Tibial artery (tissue), 4 donors: Measurements from ENCODE around the gene SLC6A9.

Experiments used
- DNase-seq, 2 donors: peaks; one replicate each; pipeline ENCODE4 v3.0.0-alpha.2; 2019
- H3K27ac ChIP-seq, 2 donors: fragments of 200-600 bp; sonication (generic) in 1 of 2; 1 replicate in 1 of 2; 2 replicates in 1 of 2; pipeline ENCODE4 v1.5.1; 2018 to 2019; ENCODE audit warnings: mild to moderate bottlenecking in 1 of 2
- H3K27me3 ChIP-seq, 2 donors: fragments of 200-600 bp; sonication (generic) in 1 of 2; one replicate each; pipeline versions ENCODE4 v1.5.1 to v1.6.0; 2016 to 2019
- H3K36me3 ChIP-seq, 3 donors: fragments of 200-600 bp; sonication (generic) in 2 of 3; one replicate each; pipeline ENCODE4 v1.5.1; 2016 to 2019; ENCODE audit warnings: mild to moderate bottlenecking in 2 of 3
- H3K4me1 ChIP-seq, 4 donors: fragments of 200-600 bp; sonication (generic) in 2 of 4; 1 replicate in 3 of 4; 2 replicates in 1 of 4; pipeline ENCODE4 v1.5.1; 2016 to 2019
- H3K4me3 ChIP-seq, 2 donors: fragments of 200-600 bp; sonication (generic) in 1 of 2; 1 replicate in 1 of 2; 2 replicates in 1 of 2; pipeline ENCODE4 v1.5.1; 2018 to 2019; ENCODE audit warnings: mild to moderate bottlenecking in 2 of 2
- H3K9me3 ChIP-seq, 3 donors: fragments of 200-600 bp; sonication (generic) in 1 of 3; one replicate each; pipeline ENCODE4 v1.5.1; 2016 to 2019
- CTCF ChIP-seq, 2 experiments: fragments of 200-600 bp in 1 of 2; fragments of 450-650 bp in 1 of 2; IDR thresholded peaks; one replicate each; pipeline ENCODE4 v1.5.1; 2017 to 2019; ENCODE audit warnings: antibody characterized with exemption in 2 of 2, mild to moderate bottlenecking in 1 of 2, moderate library complexity in 1 of 2
- intact Hi-C: fragments of 100-400 bp; cut with DNase I; formaldehyde crosslinking; loops from one replicate; pipeline ENCODE4 v1.15.0; 2023; ENCODE audit warnings: low total_unique reads

SLC6A9 gene

GRCh38 chr1:44032170-44032790, 1.0 kb upstream of the SLC6A9 start:
- H3K4me3 ChIP-seq: no peak overlapping the region

GRCh38 chr1:44030605-44031251, 534 bp downstream of the SLC6A9 start:
- peak in 1 of 2 donors; percentile 70 for DNase-seq
- H3K4me3 ChIP-seq: peak overlapping the region; percentile 73 to 81
- H3K27me3 ChIP-seq: no peaks in the 10 kb centered on the region
- H3K9me3 ChIP-seq: no peaks in the 10 kb centered on the region
- H3K36me3 ChIP-seq: no peaks in the 10 kb centered on the region
- intact Hi-C loops: loop anchor here (10.0 kb wide), 1 partner anchor 86 kb away; the partner anchor contains the start of gene IPO13
- peak overlapping the region; percentile 91 to 95 for H3K27ac ChIP-seq
- peaks cover 0 to 37% (median 20%) of the 10 kb centered on the region in 4 donors for H3K4me1 ChIP-seq
- TF ChIP-seq CTCF (IDR thresholded peaks at IDR 0.05): peak in 1 of 2 experiments; percentile 10

More at GRCh38 chr1:44032170-44032790, 1.0 kb upstream of the SLC6A9 start:
- intact Hi-C loops: loop anchor here (10.0 kb wide), 1 partner anchor 87 kb away; the partner anchor contains the start of gene IPO13
- H3K9me3 ChIP-seq: no peaks in the 10 kb centered on the region
- peak in 1 of 2 donors; percentile 42 for DNase-seq
- TF ChIP-seq CTCF (IDR thresholded peaks at IDR 0.05): no peak
- no peaks in the 10 kb centered on the region for H3K36me3 ChIP-seq
- H3K4me1 ChIP-seq: peaks cover 9 to 53% (median 34%) of the 10 kb centered on the region in 4 donors
- peak overlapping the region; percentile 91 to 95 for H3K27ac ChIP-seq
- H3K27me3 ChIP-seq: no peaks in the 10 kb centered on the region

- peak overlapping the region; percentile 73 to 81 for H3K4me3 ChIP-seq
- intact Hi-C loops: loop anchor here (10.0 kb wide), 1 partner anchor 85 kb away; the partner anchor contains the start of gene IPO13
- peak; percentile 91 to 92 for DNase-seq
- peak in 1 of 2 experiments; percentile 3 for TF ChIP-seq CTCF (IDR thresholded peaks at IDR 0.05)
- no peaks in the 10 kb centered on the region for H3K27me3 ChIP-seq
- no peaks in the 10 kb centered on the region for H3K36me3 ChIP-seq
- H3K9me3 ChIP-seq: no peaks in the 10 kb centered on the region
- H3K4me1 ChIP-seq: peaks cover 0 to 30% (median 14%) of the 10 kb centered on the region in 4 donors
- H3K27ac ChIP-seq: peak overlapping the region; percentile 91 to 95
These were observed 1.2 kb downstream of the SLC6A9 start for GRCh38 chr1:44029911-44030604.

- intact Hi-C loops: no loop called here
- DNase-seq: no peak
- H3K36me3 ChIP-seq: no peaks in the 10 kb centered on the region
- H3K9me3 ChIP-seq: no peaks in the 10 kb centered on the region
- H3K4me1 ChIP-seq: peaks cover 0 to 26% (median 11%) of the 10 kb centered on the region in 4 donors
- no peaks in the 10 kb centered on the region for H3K27me3 ChIP-seq
- peak overlapping the region; percentile 91 to 95 for H3K27ac ChIP-seq
- H3K4me3 ChIP-seq: peak overlapping the region; percentile 73 to 81
- no peak for TF ChIP-seq CTCF (IDR thresholded peaks at IDR 0.05)
These were observed 1.9 kb downstream of the SLC6A9 start for GRCh38 chr1:44029260-44029910.

- peaks cover 0 to 6% (median 5%) of the 10 kb centered on the region in 3 donors for H3K36me3 ChIP-seq
- no peak for DNase-seq
- intact Hi-C loops: no loop called here
- no peak overlapping the region for H3K27ac ChIP-seq
- TF ChIP-seq CTCF (IDR thresholded peaks at IDR 0.05): no peak
- no peaks in the 10 kb centered on the region for H3K27me3 ChIP-seq
- no peak overlapping the region for H3K4me3 ChIP-seq
- H3K4me1 ChIP-seq: peaks cover 0 to 24% (median 11%) of the 10 kb centered on the region in 4 donors
- no peaks in the 10 kb centered on the region for H3K9me3 ChIP-seq
These were observed 3.9 kb downstream of the SLC6A9 start for GRCh38 chr1:44027320-44027719.
